ENCODE data around the gene NEXN.

NEXN gene

DNA sequence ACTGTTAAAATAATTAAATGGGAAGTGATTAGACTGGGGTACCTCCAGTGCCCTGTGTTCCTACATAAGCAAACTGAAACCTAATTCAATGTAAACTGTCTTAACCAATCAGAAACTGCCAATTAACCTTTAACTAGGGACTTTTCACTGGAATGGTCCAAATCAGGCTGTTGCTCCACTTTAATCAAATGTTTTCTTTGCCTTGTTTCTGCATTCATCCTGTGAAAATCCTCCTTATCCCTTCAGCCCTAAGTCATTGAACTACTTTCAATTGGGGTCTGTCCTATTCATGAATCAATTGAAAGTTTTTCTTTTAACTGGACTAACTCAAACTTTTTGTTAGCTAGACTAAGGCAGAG, 95.6 kb downstream of the NEXN start:
- TF ChIP-seq, protein P1, sequence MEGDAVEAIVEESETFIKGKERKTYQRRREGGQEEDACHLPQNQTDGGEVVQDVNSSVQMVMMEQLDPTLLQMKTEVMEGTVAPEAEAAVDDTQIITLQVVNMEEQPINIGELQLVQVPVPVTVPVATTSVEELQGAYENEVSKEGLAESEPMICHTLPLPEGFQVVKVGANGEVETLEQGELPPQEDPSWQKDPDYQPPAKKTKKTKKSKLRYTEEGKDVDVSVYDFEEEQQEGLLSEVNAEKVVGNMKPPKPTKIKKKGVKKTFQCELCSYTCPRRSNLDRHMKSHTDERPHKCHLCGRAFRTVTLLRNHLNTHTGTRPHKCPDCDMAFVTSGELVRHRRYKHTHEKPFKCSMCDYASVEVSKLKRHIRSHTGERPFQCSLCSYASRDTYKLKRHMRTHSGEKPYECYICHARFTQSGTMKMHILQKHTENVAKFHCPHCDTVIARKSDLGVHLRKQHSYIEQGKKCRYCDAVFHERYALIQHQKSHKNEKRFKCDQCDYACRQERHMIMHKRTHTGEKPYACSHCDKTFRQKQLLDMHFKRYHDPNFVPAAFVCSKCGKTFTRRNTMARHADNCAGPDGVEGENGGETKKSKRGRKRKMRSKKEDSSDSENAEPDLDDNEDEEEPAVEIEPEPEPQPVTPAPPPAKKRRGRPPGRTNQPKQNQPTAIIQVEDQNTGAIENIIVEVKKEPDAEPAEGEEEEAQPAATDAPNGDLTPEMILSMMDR (IDR thresholded peaks at IDR 0.05), result no peak

GRCh38 chr1:77984629-77985028, 96.2 kb downstream of the NEXN start:
- TF ChIP-seq, protein P1 (IDR thresholded peaks at IDR 0.05), result no peak

DNA sequence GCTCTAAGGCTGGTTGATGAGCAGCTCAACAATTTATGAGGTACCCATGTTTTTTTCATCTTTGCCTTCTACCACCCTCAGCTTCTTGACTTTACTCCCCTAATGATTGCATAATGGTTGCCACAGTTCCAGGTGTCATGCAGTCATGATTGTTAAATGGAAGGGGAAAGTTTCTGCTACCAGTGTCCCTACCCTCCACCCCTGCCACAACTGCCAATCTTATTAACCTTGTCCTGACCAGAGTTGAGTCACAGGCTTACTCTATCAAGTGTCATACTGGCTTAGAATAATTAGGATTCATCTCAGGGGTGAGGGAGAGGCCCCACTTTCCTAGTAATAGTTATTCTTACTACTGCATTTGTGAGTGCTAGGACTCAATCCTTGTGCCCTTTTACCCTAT, 98.4 kb downstream of the NEXN start:
- TF ChIP-seq, protein P1 (IDR thresholded peaks at IDR 0.05), result no peak

DNA sequence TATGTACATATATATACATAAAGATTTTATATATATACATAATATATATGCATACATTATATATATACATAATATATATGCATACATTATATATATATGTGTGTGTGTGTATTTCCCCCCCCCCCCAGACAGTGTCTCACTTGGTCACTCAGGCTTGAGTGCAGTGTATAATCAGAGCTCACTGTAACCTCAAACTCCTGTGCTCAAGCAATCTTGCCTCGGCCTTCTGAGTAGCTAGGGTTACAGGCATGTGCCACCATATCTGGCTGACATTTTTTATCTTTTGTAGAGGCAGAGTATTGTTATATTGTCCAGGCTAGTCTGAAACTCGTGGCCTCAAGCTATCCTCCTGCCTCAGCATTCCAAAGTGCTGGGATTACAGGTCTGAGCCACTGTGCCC, 99.5 kb downstream of the NEXN start:
- TF ChIP-seq, protein P1 (IDR thresholded peaks at IDR 0.05), result no peak

DNA sequence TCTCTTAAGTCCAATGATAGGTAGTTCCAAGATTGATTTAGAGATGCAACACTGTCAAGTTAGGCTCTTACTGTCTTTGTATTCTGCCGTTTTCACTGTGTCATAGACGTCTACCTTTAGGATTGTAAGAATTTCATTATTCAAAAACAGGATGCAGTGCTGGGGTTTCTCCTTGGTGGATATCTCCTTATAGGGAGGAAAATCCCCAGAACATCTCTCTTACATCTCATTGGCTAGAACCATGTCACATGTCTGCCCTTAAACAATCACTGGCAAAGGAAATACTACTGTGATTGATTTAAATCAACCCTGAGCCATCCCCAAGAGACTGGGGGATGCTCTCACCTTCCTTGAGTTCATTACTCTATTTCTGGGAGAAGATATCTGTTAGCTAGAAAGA, 101.3 kb downstream of the NEXN start:
- TF ChIP-seq, protein P1 (IDR thresholded peaks at IDR 0.05), result no peak

DNA sequence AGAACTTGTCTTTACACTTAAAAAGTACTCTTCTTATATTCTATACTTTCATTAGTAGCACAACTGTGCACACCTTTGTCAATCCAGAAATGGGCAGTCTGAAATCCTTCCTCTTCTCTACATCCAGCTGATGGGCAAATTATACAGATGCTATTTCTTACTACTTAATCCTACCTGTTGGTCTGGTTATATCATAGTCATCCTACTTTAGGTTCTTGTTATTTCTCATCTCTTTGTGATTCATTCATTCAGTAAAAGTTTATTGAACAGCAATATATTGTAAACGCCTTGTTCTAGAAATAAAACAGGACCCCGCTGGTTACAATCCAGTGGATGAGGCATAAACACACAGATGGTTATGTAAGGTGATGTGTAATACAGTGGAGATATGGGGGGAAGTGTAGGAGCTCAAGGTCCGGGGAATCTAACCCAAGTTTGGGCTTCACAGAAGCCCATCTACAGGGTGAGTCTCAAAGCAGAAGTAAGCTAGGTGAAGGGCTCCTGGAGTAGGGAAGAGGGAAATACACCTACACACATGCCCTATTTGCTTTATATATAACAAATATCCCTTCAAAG, 102.3 kb downstream of the NEXN start:
- TF ChIP-seq, protein P1 (IDR thresholded peaks at IDR 0.05), result no peak

DNA sequence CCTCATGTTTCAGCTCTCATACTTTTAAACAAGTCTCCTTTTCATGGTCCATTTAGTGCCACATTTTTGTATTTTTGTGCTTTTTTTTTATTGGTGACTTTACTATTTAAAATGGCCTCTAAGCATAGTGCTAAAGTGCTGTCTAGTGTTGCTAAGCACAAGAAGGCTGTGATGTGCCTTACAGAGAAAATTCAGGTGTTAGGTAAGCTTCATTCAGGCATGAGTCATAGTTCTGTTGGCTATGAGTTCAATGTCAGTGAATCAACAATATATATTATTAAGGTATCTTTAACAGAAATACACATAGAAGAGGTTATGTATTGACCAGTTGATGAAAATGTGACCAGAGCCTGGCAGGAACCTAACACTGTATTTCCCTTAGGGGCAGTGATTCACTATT, 103.2 kb downstream of the NEXN start:
- TF ChIP-seq, protein P1 (IDR thresholded peaks at IDR 0.05), result no peak

Data from LNCAP (cell line).